Measurements from ENCODE around the gene UBA1. TPM values are rescaled to one million over a fixed set of nuclear protein-coding genes. Genes with fewer than 3 reads are reported as not detected.

The UBA1 gene
- total RNA-seq, 2 experiments from 2014 or later = 243 to 246 TPM

DNA sequence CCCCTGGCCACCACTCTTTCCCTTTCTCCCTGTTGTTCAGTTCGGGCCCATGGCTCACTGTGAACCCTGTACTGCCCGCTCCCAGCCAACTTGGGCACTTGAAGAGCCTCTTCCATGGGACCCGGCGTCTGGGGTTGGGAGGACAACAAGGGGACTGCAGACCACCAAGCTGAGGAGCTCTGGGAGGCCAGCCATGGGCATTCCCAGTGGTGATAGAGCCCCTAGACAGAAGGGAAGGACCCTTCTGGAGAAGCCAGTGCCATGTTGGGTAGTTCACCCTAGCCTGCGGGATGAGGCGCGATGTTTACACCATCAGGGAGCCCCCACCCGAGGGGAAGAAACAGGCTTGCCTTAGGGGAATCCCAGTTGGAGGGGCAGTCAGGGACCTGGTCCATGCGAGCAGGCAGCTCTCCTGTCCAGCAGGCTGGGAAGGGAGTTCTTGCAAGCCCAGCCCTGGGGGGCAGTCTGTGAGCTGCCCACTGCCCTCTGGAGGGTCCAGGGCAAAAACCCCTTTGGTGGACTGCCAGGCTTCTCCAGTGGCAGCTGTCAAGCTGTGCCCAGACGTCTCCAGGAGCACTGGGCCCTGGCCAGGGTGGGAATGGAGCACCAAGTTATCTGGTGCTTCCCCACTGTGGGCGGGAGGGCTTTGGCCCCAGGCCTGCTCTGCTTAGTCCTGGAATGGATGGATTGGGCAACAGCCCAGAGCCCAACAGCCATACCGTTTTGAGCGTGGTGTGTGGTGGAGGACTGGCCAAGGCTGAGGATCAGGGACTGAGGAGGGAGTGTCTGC, 23.7 kb upstream of the UBA1 start:
- H3K27me3 Mint-ChIP-seq = no peaks in the 10 kb centered on the region
- CTCF ChIA-PET = no interaction called here
- no peak for ATAC-seq
- no peak for DNase-seq
- no peaks in the 10 kb centered on the region for H3K9me3 Mint-ChIP-seq
- no peak overlapping the region for H3K27ac Mint-ChIP-seq
- peaks cover 9% of the 10 kb centered on the region for H3K4me1 Mint-ChIP-seq (ENCODE audit: low read depth)
- POLR2A ChIA-PET = interaction anchor here (0.9 kb wide), 1 partner anchor 38 kb away, joined by 4 read pairs; no protein-coding TSS in a partner anchor
- intact Hi-C loops (cut with micrococcal nuclease) = no loop called here
- peaks cover 10% of the 10 kb centered on the region for H3K36me3 Mint-ChIP-seq (ENCODE audit: low read depth)
- TF ChIP-seq, protein P1, sequence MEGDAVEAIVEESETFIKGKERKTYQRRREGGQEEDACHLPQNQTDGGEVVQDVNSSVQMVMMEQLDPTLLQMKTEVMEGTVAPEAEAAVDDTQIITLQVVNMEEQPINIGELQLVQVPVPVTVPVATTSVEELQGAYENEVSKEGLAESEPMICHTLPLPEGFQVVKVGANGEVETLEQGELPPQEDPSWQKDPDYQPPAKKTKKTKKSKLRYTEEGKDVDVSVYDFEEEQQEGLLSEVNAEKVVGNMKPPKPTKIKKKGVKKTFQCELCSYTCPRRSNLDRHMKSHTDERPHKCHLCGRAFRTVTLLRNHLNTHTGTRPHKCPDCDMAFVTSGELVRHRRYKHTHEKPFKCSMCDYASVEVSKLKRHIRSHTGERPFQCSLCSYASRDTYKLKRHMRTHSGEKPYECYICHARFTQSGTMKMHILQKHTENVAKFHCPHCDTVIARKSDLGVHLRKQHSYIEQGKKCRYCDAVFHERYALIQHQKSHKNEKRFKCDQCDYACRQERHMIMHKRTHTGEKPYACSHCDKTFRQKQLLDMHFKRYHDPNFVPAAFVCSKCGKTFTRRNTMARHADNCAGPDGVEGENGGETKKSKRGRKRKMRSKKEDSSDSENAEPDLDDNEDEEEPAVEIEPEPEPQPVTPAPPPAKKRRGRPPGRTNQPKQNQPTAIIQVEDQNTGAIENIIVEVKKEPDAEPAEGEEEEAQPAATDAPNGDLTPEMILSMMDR (IDR thresholded peaks at IDR 0.05) = no peak
- no peak overlapping the region for H3K4me3 Mint-ChIP-seq

DNA sequence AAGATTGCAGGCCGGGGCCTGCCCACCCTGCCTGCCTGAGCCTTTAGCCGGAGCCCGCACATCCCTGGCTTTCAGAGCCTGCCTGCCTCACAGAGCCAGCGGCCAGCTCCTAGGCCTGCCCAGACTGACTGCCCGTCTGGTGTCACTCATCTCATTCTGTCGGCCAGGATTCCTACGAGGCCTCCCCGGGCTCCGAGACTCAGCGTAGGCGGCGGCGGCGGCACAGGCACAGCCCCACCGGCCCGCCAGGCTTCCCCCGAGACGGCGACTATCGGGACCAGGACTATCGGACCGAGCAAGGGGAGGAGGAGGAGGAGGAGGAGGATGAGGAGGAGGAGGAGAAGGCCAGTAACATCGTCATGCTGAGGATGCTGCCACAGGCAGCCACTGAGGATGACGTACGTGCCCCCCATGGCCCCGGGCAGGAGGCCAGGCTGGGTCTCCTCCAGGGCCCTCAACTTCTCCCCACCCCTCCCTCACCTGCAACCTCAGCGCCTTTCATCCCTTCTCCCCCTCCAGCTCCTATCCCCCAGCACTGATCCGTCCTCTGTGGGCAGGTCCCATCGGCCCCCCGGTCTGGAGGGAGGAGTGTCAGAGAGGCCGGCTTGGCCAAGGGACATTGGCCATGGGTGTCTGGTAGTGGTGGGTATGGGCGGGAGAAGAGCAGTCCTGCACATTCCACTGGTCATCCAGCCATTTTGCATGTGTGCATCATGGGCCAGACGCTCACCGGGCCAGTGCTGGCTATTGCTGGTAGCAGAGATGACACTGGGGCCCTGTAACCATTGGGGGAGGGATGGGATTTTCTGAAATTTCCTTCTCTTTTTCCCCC, 22.6 kb upstream of the UBA1 start:
- intact Hi-C loops (cut with micrococcal nuclease) = no loop called here
- no peaks in the 10 kb centered on the region for H3K9me3 Mint-ChIP-seq
- H3K27me3 Mint-ChIP-seq = no peaks in the 10 kb centered on the region
- DNase-seq (no peak), ATAC-seq (no peak)
- no peak overlapping the region for H3K27ac Mint-ChIP-seq
- H3K4me3 Mint-ChIP-seq = no peak overlapping the region
- TF ChIP-seq, protein P1 (IDR thresholded peaks at IDR 0.05) = no peak
- H3K4me1 Mint-ChIP-seq (ENCODE audit: low read depth) = peaks cover 9% of the 10 kb centered on the region
- H3K36me3 Mint-ChIP-seq (ENCODE audit: low read depth) = peaks cover 10% of the 10 kb centered on the region
- ChIA-PET POLR2A (interaction anchor here (0.9 kb wide), 1 partner anchor 37 kb away, joined by 4 read pairs; no protein-coding TSS in a partner anchor), CTCF (no interaction called here)

DNA sequence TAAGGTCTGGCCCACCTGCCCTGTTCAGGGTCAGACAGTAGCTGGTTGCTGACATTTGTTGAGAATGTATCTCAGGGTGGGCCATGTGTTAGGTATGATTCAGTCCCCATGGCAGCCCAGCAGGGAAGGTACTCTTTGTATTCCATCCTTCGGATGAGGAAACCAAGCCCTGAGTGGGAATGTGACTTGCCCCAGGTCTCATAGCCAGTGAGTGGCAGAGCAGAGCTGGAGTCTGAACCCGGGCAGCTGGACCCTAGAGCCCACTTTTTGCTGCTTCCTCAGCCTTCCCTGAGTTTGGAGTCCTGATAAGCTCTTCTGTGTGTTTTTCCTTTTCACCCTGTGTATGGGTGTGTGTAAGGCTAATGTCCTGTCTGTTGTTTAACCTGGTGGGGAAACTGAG, 21.6 kb upstream of the UBA1 start:
- Mint-ChIP-seq H3K4me1 (ENCODE audit: low read depth) (peaks cover 11% of the 10 kb centered on the region), H3K4me3 (no peak overlapping the region), H3K27me3 (no peaks in the 10 kb centered on the region), H3K9me3 (no peaks in the 10 kb centered on the region), H3K36me3 (ENCODE audit: low read depth) (peaks cover 18% of the 10 kb centered on the region), H3K27ac (no peak overlapping the region)
- TF ChIP-seq, protein P1 (IDR thresholded peaks at IDR 0.05) = no peak
- CTCF ChIA-PET = no interaction called here
- POLR2A ChIA-PET = no interaction called here
- intact Hi-C loops (cut with micrococcal nuclease) = no loop called here
- DNase-seq (no peak), ATAC-seq (no peak)

DNA sequence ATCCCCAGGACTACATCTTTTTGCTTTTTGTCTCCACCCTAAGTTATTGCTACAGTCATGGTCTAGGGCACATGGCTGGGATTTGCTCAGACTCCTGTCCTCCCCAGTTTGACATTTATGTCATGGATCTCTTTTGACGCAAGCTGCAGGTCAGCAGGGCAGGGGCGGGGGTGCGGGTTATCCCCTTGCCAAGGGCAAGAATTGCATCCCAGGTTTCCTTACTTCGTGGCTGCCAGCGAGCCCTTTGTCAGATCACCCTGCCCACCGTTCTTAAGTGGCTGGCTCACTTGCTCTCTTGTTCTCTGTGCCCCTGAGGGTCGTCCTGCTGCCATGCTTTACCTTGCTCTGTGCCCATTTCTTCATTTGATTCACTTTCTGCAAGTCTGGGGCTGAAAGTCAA, 21.1 kb upstream of the UBA1 start:
- Mint-ChIP-seq H3K27me3 (no peaks in the 10 kb centered on the region), H3K4me1 (ENCODE audit: low read depth) (peaks cover 10% of the 10 kb centered on the region), H3K9me3 (no peaks in the 10 kb centered on the region), H3K27ac (no peak overlapping the region), H3K36me3 (ENCODE audit: low read depth) (peaks cover 18% of the 10 kb centered on the region), H3K4me3 (no peak overlapping the region)
- intact Hi-C loops (cut with micrococcal nuclease) = no loop called here
- TF ChIP-seq, protein P1 (IDR thresholded peaks at IDR 0.05) = no peak
- ChIA-PET CTCF (no interaction called here), POLR2A (no interaction called here)
- DNase-seq = no peak
- ATAC-seq = no peak
